AG20443 (cell line): Measurements from ENCODE around the gene SLC2A9.
"Not testable (repeated sequence)": the region's sequence is repeated elsewhere in the genome, so short reads cannot be mapped to it uniquely, and the experiment has no call there.

Source experiments
- DNase-seq: peaks from one replicate; pipeline ENCODE4 v3.0.0; 2012; ENCODE audit warnings: low spot score, mixed read lengths

The SLC2A9 gene

DNA sequence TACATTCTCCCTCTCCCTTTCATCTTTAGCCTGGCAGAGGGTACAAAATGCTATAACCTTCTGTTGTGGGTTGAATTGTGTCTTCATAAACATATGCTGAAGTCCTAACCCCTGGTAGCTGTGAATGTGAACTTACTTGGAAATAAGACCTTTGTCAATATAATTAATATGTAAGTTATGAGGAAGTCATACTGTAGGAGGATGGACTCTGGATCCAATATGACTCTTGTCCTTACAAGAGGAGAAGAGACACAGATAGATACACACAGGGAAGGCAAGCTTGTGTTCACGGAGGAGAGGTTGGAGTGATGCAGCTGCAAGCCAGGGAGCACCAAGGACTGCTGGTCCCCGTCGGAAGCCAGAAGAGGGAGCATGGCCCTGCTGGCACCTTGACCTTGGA, 94.7 kb downstream of the SLC2A9 start:
- no peak for DNase-seq

DNA sequence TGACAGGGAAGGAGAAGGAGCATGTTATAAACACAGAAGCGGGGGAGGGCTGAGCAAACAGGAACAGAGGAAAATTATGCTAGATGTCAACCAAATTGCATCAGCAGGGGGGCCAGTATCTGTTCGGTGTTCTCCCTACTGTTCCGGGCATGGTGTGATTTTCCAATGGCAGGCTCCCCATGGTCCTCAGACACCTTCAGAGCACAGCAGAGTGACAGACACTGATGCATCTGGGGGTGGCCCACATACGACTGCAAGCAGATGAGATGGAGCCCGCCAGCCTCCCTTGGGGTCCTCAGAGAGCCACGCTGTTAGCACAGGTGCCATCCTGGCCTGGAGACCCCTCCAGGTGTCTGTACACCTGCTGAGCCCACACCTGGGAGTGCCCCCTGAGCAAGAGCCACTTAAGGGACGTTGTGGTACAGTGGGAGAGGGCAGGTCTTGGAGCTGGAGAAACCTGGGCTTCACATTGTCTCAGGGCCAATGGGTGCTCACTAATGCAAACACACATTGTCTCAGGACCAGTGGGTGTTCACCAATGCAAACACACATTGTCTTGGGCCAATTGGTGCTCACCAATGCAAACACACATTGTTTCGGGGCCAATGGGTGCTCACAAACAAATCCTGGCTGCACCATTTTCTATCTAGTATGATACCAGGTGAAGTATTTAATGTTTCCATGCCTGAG, 95.4 kb downstream of the SLC2A9 start:
- no peak for DNase-seq

DNA sequence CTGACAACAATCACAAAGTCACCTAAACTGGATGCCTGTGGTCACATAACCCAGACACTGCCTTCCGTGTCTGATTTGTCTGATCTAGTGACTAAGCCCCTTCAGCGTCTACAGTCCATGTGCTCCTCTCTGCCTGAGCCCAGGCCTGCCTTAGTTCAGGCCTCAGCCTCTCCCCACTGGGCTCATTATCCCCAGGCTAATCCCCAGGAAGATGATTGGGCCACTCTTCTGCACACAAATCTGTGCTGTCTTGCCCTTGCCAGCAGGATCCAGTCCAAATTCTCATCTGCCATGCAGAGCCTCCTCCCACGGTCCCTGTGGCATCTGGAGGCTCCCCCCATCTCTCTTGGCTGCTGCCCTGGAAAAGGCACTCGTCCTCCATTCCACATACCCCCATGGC, 96.5 kb downstream of the SLC2A9 start:
- DNase-seq, result peak; percentile 52

DNA sequence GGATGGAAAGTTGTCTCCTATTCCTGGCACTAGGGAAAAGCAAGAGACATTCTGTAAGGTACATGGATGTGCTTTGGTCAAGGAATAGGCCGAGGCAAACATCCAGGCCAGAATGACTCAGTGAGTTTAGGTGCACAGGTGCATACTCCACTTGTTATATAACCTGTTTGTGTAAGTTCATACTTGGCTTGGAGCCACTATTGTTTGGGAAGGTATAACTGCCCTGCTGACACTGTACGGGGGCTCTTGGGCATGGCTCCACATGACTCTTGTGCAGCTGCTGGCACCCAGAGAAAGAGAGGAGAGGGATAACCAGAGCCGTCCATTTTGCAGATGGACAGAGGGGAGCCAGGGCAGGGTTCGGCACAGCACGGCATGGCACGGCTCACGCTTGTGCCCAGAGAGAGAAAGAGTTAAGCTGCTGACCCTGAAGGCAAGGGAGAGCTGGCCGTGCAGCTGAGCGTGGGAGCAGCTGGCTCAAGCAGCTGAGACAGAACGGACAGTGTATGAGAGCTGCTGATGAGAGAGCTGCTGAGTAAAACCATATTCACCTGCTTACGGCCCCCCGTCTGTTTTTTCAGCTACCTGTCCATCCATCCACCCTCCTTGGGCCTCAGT, 98.0 kb downstream of the SLC2A9 start:
- no peak for DNase-seq

DNA sequence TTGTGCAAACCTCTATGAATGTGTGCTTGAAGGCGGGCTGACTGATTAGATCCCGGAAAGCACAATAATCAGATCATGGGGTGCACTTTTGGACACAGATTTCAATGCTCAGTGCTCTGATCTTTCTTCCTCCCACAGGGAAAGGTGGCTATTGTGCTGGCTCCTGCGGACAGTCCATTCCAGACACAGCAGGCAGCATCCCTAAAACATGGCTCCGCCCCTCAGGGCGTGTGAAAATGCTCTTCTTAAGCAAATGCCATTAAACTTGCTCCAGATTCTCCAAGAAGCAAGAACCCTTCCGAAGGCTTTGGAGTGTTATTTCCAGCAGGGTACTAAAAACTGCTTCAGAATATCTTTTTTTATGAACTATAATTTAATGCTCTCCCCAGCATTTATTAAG, 100.0 kb downstream of the SLC2A9 start:
- DNase-seq, result no peak

DNA sequence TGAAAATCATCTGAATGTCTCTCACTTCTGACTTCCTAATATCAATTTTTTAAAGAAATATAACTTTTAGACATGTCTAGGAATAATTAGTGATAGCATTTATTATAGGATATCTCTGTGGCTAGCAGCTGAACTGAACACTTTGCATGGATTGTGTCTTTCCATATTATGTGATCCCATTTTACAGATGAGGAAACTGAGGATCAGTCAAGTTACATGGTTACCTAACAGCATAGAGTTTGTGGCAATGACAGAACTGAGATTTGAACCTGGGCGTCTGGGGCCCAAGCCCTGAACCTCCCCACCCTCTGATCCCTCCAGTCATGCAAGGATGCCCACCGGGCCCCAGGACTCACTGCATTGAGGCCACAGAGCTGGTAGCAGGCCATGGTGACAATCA, 101.3 kb downstream of the SLC2A9 start:
- DNase-seq, result no peak

DNA sequence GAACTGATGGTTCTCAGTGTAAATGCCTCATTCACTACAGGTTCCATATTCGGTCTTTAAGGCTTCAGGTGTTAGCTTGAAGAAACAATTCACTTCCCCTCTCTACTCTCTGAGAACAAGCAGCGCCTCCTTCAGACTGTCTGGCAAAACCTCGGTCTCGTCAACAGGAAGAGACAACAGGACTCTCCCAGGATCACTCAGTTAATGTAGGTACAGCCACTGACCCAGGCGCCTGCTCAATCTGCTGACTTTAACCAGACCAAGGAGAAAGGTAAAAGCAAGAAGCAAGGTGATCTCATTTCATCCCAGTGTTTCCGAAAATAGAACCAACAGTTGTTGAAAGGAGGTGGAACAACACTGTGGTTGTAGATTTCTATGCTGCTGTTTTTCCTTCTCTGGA, 102.2 kb downstream of the SLC2A9 start:
- DNase-seq, result no peak

DNA sequence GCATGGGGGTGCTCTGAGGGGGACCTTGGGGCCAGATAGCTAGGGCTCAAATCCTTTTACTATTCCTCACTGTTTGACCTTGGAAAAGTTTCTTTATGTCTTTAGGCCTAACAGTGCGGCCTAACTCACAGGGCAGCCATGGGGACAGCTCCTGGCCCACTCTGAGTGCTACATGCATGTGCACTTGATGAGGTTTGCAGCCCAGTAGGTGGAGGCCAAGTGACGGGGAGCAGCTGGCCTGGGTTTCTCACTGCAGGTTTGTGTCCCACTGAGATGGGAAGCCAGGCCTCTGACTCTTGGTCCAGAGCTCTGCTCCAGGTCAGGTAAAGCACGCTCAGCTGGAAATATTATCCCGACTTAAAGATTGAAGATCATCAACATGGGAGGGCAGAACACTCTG, 102.8 kb downstream of the SLC2A9 start:
- no peak for DNase-seq

DNA sequence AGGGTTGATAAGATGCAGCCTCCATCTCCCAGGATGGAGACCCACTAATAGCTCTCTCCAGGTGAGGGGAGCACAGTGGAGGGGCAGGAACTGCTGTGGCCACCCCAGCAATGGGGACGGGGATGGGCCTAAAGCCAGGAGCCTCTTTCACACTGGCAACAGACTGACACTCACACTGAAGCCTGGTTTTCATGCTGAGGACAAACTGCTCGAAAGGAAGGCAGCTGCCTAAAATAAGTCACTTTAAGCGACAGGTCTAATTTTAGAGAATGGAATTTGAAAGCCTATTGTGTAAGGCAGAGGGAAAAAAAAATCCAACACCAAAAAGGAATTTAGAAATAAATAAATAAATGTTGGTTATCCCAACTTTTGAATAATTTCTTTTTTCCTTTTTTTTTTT, 104.4 kb downstream of the SLC2A9 start:
- DNase-seq, result no peak

DNA sequence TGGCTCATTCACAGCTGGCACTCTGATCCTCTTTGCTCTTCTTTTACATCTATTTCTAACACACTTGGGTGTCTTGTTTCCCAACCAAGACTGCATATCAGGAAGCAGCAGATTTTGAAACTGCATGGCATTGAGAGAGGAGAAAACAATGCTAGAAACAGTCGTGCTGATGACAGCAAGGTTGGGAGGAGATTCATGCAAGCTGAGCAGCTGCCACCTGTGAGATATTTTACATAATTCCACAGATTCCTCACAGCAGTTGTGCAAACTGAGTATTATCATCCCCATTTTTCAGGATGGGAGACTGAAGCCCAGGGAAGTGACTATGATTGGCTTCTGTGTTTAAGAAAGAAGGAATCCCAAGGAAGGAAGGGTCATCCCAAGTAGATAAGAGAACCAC, 105.0 kb downstream of the SLC2A9 start:
- no peak for DNase-seq

DNA sequence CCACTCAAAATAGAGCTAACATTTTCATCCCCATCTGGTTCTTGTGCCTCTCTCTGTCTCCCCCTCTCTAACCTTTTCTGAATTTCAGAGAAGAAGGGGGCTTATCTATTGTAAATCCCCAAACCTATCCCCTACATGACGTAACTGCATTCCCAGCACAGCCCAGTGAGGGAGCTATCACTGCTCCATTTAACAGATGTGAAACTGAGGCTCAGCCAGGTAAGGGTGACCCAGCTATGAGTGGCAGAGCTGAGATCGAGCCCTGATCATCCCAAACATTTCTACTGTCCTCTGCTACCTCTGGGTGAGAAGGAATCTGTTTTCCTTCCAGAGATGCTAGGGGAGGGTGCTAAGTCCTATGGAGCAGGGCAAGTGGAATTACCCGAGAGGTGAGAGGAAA, 107.5 kb downstream of the SLC2A9 start:
- DNase-seq, result no peak

DNA sequence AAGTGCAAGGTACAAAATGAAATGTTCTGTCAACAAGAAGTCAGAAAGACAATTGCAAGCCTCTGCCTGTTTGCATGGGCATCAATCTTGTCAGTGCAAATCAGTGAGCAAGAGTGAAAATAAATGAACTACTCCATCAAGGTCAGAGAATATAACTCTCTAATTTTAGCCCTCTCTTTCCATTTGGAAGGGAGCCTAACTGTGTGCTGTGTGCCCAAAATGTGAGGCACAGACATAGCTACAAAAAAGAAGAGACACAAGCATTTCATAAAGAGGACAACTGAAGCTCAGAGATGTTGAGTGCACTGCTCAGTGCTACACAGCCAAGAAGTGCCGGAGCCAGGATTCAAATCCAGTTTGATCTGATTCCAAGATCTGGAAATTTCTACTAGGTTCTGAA, 114.3 kb downstream of the SLC2A9 start:
- DNase-seq, result no peak

DNA sequence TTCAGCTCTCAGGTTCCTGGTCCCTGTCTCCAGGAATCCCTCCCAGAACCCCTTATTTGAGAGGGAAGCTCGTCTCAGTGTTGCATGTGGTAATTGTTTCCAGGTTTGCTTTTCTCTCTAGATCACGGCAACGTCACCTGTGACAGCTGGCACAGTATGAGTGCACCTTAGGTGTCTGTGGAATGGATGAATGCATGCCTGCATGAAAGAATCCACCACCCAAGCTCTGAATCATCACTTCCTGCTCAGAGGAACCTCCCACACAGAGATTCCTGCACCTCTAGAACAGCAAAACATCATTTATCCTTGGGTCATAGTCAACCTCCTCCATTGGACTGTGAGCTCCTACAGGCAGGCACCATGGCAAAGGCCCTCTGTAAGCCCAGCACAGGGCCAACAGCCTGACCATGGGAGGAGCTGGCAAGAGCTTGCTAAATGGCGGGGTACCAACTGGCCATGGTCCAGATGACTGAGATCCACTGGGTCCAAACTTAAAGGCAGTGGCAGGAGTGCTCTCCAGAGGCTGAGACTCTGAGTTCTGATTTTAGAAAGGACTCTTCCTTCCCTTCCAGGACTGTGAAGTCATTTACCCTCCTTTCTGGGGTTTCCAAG, 116.2 kb downstream of the SLC2A9 start:
- DNase-seq, result no peak

DNA sequence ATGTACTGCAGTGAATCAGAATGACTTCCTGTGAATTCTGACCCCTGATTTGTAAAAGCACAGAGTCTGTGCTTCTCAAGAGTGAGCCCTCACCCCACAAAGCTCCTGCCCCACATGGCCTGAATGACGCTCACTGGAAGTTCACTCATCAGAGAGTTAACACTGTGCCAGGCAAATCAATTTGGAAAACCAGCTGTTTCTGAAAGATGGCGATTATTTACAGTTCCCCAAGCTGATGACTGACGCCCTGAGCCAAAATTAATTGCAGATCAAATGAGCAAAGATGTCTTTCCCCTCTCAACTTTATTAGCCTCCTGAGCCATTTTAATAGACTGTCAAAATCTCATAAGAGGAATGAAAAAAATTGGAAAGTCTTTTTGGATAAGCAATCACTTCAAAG, 118.0 kb downstream of the SLC2A9 start:
- DNase-seq, result no peak

DNA sequence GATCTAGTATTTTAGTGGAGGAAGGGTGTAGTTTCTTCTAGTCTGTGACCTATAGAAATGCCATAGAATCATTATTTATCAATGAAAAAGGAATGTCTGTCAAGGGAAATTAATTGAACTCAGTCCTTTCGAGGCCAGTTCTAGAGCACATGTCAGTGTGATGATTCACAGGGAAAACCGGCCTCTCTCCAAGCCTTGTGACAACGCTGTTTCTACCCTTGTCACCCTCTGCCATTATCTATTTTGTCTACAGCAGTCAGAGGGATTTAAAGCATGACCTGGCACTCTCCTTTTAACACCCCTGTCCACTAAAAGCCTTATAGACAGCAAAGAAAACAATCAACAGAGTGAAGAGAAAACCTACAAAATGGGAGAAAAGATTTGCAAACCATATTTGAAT, 120.0 kb downstream of the SLC2A9 start:
- DNase-seq, result no peak

DNA sequence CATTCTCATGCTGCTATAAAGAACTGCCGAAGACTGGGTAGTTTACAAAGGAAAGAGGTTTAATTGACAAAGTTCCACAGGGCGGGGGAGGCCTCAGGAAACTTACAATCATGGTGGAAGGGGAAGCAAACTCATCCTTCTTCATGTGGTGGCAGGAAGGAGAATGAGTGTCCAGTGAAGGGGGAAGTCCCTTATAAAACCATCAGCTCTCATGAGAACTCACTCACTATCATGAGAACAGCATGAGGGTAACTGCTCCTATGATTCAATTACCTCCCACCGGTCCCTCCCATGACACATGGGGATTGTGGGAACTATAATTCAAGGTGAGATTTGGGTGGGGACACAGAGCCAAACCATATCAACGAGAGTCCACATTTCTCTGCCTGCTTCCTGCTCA, 120.7 kb downstream of the SLC2A9 start:
- not testable (repeated sequence) for DNase-seq

DNA sequence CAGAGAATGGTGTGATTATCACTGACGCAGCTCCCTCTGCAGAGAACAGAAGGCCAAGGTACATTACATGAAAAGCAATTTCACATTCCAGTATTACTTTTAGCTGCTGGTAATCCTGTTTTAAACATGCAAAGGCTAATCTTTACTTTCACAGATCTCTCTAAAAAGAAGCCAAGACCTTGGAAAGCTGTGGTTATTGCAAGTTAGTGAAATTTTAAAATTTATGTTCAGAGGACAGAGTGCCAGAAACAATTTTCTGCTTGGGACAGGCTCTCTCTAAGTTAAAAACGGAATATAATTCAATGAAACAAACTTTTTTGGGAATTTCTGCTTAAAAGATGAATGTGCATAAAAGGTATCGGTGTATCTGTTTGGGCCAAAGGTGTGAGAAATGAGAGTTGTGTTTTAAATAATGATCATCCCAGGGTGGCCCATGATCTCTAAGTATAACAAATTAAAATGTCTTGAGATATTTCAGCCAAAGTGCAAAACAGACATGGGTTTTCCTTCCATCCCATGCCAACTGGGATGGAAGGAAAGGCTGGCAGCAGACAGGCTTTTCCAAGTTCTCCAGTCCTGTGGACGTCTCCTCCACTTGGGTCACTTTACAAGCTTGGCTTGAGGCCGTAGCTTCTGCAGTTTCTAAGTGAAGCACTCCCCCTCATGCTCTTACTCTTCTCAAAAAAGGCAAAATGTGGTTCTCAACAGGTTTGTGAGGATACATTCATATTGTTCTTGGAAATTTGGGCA, 121.8 kb downstream of the SLC2A9 start:
- DNase-seq, result no peak

DNA sequence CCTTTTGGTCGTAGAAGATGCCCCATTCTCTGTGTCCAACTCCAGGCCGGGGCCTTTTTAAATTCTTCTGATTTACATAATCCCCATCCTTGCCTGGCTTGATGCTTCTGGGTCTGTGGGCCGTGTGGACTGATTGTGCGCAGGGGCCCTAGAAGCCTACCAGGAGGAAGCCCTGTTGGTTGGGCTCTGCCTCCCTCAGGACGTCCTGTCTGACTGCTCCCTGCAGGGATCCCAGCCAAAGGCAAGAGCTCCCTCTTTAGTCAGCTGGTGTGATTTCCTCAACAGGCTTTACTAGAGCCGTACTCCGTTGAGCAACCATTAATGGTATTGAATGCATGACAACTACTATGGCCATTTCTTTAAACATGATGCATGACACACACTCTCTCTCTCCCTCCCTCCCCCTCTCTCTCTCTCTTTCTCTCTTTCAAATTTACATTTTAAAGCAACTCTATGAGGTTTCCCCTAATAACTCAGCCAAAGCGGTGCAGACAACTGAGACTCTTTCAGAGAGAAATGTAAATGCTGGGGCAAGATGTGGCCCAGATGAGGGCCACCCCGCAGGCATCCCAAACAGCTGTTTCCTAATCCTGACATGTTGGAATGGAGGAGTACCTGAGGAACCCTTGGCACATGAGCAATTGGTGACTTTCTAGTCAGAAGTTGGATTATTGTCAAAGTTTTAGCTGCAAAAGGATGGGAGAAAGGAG, 122.5 kb downstream of the SLC2A9 start:
- no peak for DNase-seq

DNA sequence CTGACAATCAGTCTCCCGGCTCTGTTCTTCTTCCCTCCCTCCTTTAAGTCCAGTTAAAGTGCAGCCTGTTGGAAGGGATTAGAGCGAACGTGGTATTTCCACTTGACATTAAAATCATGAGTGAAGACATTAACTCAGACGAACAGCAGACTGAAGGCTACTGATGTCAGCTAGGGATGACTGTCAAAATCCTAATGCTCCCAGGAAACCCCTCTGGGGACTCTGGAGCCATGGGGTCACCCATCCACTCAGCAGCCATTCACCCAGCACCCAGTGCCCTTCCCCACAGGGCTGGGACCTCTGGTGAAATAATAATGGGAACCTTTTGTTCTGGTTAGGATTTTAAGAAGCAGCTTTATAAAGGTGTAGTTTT, 126.0 kb downstream of the SLC2A9 start:
- DNase-seq, result no peak

DNA sequence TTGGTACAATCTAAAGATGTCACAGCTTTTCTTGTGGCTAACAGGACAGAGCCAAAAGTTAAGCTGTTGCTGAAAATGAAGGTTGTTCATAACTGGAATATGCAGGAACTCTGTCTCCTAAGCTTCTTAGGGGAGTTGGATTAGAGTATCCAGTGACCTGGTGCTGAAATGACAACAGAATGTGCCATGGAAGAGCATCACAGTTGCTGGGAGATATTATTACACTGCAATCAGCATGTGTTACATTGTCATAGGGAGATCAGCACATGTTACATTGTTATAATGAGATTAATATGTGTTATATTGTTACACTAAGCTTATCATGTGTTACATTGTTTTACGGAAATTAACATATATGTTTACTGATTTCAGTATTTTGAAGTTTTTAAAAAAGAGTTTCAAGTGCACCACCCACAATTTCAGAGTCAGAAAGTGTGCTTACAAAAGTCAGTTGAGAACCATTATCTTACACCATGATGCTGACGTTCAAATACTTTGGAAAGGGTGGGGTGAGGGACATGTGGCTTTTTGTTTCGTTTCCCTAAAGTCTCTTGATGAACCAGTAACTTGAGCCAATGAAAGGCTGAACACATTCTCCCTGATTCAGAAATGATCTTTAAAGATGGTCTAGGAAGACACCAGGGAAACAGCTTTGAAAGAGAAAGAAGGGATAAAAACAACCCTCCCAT, 126.5 kb downstream of the SLC2A9 start:
- DNase-seq, result no peak

DNA sequence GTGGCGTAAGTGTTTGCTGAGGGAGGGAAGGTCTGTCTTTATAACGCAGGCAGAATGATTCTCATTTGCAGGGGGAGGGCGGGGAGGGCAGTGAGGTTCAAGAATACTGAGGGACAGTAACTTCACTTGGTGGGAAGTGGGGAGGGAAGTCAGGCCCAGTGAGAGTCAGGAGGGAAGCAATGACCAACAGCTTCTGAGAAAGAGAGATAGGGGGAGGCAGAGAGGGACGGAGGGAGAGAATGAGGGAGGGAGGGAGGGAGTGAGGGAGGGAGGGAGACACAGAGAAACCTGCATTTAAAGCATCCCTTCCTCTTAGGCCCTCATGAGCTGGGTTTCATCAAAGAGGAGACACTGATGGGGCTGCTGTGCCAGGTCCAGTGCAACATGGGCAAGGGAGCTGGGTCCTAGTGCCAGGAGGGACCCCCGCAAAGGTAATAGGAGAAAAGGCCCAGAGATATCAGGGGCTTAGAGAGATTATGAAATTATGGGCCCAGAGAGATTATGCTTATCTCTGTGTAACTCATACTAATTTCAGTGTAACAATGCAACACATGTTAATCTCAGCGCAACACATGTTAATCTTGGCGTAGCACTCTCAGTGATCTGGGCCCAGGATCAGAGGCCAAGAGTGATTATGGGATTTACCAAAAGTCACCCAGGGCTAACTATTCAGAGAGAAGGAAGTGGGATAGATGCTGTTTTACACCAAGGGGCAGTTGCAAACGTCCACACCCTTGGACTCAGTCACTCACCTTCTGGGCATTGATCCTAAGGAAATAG, 127.8 kb downstream of the SLC2A9 start:
- no peak for DNase-seq
